BE2C (cell line): ENCODE results near the gene TNS3.

Experiments used
- DNase-seq: peaks from one replicate; pipeline ENCODE4 v3.0.0-alpha.2; 2020
- H3K27me3 ChIP-seq: fragments of 250-450 bp; sonication (Bioruptor Pico); 2 replicates; pipeline ENCODE4 v1.5.1; 2020; ENCODE audit warnings: mild to moderate bottlenecking
- H3K36me3 ChIP-seq: fragments of 250-450 bp; sonication (Bioruptor Pico); 2 replicates; pipeline ENCODE4 v1.5.1; 2020; ENCODE audit warnings: mild to moderate bottlenecking
- H3K4me1 ChIP-seq: fragments of 250-450 bp; sonication (Bioruptor Pico); 2 replicates; pipeline ENCODE4 v1.5.1; 2020
- H3K4me3 ChIP-seq: 2 replicates; pipeline ENCODE4 v1.5.1; 2011; ENCODE audit warnings: low read depth, low read length
- H3K9me3 ChIP-seq: fragments of 250-450 bp; sonication (Bioruptor Pico); 2 replicates; pipeline ENCODE4 v1.5.1; 2020
- TF ChIP-seq, protein P1 (sequence below): IDR thresholded peaks from 2 replicates; pipeline ENCODE4 v1.5.1; 2012; ENCODE audit warnings: mild to moderate bottlenecking, low read depth, low read length

Gene TNS3

DNA sequence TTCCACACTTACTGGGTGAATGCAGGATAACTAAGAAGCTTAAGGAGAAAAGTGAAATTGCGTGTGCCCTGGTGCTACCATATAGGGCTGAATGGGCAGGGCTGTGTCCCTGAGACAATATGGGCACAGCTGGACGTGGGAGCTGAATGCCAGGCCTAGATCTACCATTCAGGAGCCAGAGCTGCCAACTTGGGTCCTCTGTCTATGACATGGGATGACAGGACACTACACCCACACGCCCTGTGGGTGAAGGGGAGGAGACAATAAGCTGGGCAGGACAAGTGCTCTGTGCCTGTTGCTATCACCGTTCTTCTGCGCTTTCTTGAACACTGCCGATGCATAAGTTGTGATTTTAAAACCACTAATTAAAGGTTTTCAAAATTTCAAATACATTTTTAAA lies 293.9 kb downstream of the TNS3 start:
- TF ChIP-seq, protein P1, sequence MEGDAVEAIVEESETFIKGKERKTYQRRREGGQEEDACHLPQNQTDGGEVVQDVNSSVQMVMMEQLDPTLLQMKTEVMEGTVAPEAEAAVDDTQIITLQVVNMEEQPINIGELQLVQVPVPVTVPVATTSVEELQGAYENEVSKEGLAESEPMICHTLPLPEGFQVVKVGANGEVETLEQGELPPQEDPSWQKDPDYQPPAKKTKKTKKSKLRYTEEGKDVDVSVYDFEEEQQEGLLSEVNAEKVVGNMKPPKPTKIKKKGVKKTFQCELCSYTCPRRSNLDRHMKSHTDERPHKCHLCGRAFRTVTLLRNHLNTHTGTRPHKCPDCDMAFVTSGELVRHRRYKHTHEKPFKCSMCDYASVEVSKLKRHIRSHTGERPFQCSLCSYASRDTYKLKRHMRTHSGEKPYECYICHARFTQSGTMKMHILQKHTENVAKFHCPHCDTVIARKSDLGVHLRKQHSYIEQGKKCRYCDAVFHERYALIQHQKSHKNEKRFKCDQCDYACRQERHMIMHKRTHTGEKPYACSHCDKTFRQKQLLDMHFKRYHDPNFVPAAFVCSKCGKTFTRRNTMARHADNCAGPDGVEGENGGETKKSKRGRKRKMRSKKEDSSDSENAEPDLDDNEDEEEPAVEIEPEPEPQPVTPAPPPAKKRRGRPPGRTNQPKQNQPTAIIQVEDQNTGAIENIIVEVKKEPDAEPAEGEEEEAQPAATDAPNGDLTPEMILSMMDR = no peak
- Histone ChIP-seq H3K4me3 (no peak overlapping the region), H3K9me3 (no peaks in the 10 kb centered on the region), H3K27me3 (no peaks in the 10 kb centered on the region), H3K4me1 (peaks cover 8% of the 10 kb centered on the region), H3K36me3 (no peaks in the 10 kb centered on the region)
- DNase-seq = no peak

DNA sequence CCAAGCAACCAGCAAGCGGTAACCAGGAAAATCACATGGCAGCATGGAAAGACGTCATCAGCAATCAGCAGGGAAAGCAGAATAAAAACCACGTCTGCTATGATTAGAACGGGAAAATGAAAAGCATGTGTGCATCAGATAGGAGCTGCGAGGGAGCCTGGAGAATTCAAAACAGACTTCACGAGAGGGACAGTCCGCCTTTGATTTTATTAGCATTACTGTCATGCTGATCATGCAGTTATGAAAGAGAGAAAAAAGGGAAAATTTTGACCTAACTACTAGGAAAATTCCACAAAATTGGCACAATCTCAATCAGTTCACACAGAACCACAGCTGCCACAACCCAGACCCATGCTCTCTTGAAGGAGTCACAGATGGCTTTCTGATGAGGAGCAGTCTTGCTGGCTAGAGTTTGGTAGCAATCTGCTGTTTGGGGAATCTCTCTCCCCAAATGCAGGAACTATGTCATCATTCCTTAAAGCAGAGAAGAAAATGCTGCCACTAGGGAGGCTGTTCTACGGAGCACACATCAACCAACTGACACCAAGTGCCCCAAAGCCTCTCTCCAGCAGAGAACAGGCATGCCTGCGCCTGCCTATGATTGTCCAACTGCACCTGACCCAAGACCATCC lies 295.9 kb downstream of the TNS3 start:
- DNase-seq = peak; percentile 40
- TF ChIP-seq, protein P1 = peak; percentile 21; the same call in 1 of the 2 replicates
- H3K9me3 ChIP-seq = no peaks in the 10 kb centered on the region
- no peaks in the 10 kb centered on the region for H3K36me3 ChIP-seq
- no peaks in the 10 kb centered on the region for H3K27me3 ChIP-seq
- H3K4me3 ChIP-seq = no peak overlapping the region; the same call in 1 of the 2 replicates
- H3K4me1 ChIP-seq = peaks cover 8% of the 10 kb centered on the region

DNA sequence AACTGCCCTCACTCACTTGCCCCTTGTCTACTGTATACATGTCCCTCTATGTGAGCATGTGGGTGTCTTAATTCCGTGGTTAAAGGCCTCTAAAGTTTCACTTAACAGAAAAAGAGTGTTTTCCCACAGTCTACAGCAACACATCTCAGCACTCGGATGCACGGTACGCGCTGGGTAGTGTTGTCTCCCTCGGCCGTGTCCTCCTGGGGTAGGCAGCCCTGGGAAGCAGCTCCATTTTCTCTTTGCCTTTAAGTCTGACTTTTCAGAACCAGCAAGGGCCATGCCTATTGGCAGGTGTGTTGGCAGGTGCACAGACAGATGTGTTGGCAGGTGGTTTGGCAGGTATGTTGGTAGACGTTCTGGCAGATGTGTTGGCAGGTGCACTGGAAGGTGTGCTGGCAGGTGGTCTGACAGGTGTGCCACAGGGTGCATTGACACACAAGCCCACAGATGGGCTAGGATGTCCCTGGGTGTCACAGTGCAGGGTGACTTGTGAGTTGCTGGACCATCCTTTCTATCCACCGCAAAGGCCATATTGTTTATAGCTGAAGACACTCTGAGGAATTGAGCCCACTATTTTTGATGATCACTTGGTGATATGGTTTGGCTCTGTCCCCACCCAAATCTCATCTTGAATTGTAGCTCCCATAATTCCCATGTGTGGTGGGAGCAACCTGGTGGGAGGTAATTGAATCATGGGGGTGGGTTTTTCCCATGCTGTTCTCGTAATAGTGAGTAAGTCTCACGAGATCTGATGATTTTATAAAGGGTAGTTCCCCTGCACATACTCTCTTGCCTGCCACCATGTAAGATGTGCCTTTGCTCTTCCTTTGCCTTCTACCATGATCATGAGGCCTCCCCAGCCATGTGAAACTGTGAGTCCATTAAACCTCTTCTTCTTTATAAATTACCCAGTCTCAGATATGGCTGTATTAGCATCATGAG lies 296.9 kb downstream of the TNS3 start:
- TF ChIP-seq, protein P1 = no peak
- no peak overlapping the region for H3K4me3 ChIP-seq
- DNase-seq = no peak
- H3K36me3 ChIP-seq = no peaks in the 10 kb centered on the region
- H3K4me1 ChIP-seq = peaks cover 8% of the 10 kb centered on the region
- no peaks in the 10 kb centered on the region for H3K27me3 ChIP-seq
- H3K9me3 ChIP-seq = no peaks in the 10 kb centered on the region

DNA sequence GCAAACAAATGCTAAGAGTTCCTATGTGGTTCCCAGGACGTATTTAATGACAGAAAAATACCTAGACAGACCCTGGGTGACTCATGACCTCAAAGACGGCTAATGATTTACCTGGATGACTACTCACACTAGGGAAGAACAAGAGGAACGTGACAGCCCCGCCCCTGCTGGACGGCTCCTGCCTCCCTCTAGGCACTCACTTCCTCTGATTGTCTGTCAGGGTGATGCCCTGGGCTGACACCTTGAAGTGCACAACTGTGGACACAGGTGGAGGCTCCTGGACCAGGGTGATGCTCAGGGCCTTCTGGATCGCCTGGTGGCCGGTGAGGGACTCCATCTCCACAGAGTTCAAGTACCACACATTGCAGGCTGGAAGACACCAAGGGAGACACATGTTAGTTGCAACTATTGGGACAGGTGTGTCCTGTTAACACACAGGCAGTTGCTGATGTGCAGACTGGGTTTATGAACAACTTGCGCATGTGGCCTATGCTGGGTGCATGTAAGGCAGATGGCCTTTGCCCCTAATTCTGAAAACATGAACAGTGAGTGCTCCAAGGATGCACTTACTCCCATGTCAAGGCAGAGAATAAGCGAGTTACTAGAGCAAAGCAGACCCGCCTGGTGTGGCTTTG lies 298.3 kb downstream of the TNS3 start:
- Histone ChIP-seq H3K4me1 (peaks cover 8% of the 10 kb centered on the region), H3K9me3 (no peaks in the 10 kb centered on the region), H3K27me3 (no peaks in the 10 kb centered on the region), H3K4me3 (no peak overlapping the region), H3K36me3 (no peaks in the 10 kb centered on the region)
- TF ChIP-seq, protein P1 = no peak
- no peak for DNase-seq

DNA sequence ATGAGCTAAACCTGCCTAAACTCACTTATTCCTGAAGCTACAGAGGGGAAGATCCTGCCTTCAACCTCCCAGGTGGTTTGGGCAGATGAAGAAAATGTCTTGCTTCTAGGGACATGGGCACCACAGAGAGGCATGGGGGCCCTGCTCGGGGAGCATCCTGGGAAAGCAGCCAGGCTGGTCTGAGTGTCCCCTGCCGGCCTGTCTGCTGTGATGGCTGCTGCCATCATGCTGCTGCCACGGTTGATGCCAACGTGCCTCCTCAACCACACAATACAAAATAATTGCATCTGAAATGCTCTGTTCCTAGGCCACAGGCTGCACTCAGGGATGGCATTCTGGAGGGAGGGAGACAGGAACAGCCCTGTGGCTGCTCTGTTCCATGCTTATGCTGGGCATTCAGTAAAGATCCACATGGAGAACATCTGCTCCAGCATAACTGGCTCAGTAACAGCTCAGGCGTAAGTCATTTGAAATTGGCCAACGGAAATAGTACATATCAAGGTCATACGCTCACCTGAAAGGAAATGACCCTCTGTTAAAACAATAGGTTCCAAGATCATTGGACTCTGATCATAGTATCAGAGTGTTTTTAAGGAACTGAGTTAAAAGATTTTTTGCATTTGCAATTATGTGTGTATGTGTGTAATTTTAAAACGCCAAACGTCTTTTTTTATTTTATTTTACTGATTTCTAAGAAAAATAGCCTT lies 299.0 kb downstream of the TNS3 start:
- Histone ChIP-seq H3K36me3 (no peaks in the 10 kb centered on the region), H3K27me3 (no peaks in the 10 kb centered on the region), H3K4me1 (peaks cover 8% of the 10 kb centered on the region), H3K4me3 (no peak overlapping the region), H3K9me3 (no peaks in the 10 kb centered on the region)
- TF ChIP-seq, protein P1 = no peak
- DNase-seq = no peak
